Measurements from ENCODE around the gene ZBTB16.
A peak's percentile ranks its signal among the peaks of the same experiment; 100 is the strongest.

Gene ZBTB16

GRCh38 chr11:114239753-114240161, 180.2 kb downstream of the ZBTB16 start:
- no peak for DNase-seq (ENCODE audit: low read depth)
- TF ChIP-seq MAX (IDR thresholded peaks at IDR 0.05; ENCODE audit: low read depth, low read length) (no peak), POLR2A (IDR thresholded peaks at IDR 0.05; ENCODE audit: extremely low read depth, insufficient read length) (no peak), MYC (IDR thresholded peaks at IDR 0.05; ENCODE audit: low read depth, low read length) (no peak), CTCF (IDR thresholded peaks at IDR 0.05; ENCODE audit: low read depth, low read length) (no peak)
- no peak overlapping the region for H3K4me3 ChIP-seq (ENCODE audit: low read depth, low read length)

- H3K4me3 ChIP-seq (ENCODE audit: low read depth, low read length): no peak overlapping the region
- TF ChIP-seq MAX (IDR thresholded peaks at IDR 0.05; ENCODE audit: low read depth, low read length) (no peak), POLR2A (IDR thresholded peaks at IDR 0.05; ENCODE audit: extremely low read depth, insufficient read length) (no peak), MYC (IDR thresholded peaks at IDR 0.05; ENCODE audit: low read depth, low read length) (no peak), CTCF (IDR thresholded peaks at IDR 0.05; ENCODE audit: low read depth, low read length) (no peak)
- DNase-seq (ENCODE audit: low read depth): no peak
Observed at GRCh38 chr11:114242032-114242431, 182.5 kb downstream of the ZBTB16 start.

GRCh38 chr11:114243461-114244372, 184.2 kb downstream of the ZBTB16 start:
- DNase-seq (ENCODE audit: low read depth): no peak
- TF ChIP-seq MYC (IDR thresholded peaks at IDR 0.05; ENCODE audit: low read depth, low read length): no peak
- no peak for TF ChIP-seq POLR2A (IDR thresholded peaks at IDR 0.05; ENCODE audit: extremely low read depth, insufficient read length)
- TF ChIP-seq CTCF (IDR thresholded peaks at IDR 0.05; ENCODE audit: low read depth, low read length): no peak
- no peak overlapping the region for H3K4me3 ChIP-seq (ENCODE audit: low read depth, low read length)

- no peak for DNase-seq (ENCODE audit: low read depth)
- no peak for TF ChIP-seq MYC (IDR thresholded peaks at IDR 0.05; ENCODE audit: low read depth, low read length)
- no peak for TF ChIP-seq MAX (IDR thresholded peaks at IDR 0.05; ENCODE audit: low read depth, low read length)
- TF ChIP-seq POLR2A (IDR thresholded peaks at IDR 0.05; ENCODE audit: extremely low read depth, insufficient read length): no peak
- TF ChIP-seq CTCF (IDR thresholded peaks at IDR 0.05; ENCODE audit: low read depth, low read length): no peak
- no peak overlapping the region for H3K4me3 ChIP-seq (ENCODE audit: low read depth, low read length)
Observed at GRCh38 chr11:114244726-114245394, 185.3 kb downstream of the ZBTB16 start.

GRCh38 chr11:114246321-114247069, 187.0 kb downstream of the ZBTB16 start:
- no peak for DNase-seq (ENCODE audit: low read depth)
- TF ChIP-seq CTCF (IDR thresholded peaks at IDR 0.05; ENCODE audit: low read depth, low read length) (peak; percentile 4), POLR2A (IDR thresholded peaks at IDR 0.05; ENCODE audit: extremely low read depth, insufficient read length) (no peak)
- H3K4me3 ChIP-seq (ENCODE audit: low read depth, low read length): no peak overlapping the region

All from NB4 (cell line).